GM10248 (cell line): Measurements from ENCODE around the gene AAMDC.

Source experiments
- CTCF ChIA-PET: fragments of 300-600 bp; sonication (Branson Sonifier 250); formaldehyde crosslinking; extraction: SDS; loops from one replicate; lab custom pipeline; 2021; ENCODE audit warnings: antibody characterized with exemption; lab: Yijun Ruan, JAX
- POLR2A ChIA-PET: fragments of 350-650 bp; sonication (Branson Sonifier 250); formaldehyde crosslinking; extraction: SDS; loops from one replicate; lab custom pipeline; 2020; ENCODE audit warnings: antibody characterized with exemption; lab: Yijun Ruan, JAX
- DNase-seq: peaks from one replicate; pipeline ENCODE4 v3.0.0; 2012; ENCODE audit errors: extremely low spot score
- TF ChIP-seq, protein P1 (sequence below): IDR thresholded peaks from 2 replicates; pipeline ENCODE4 v1.5.1; 2012; ENCODE audit warnings: mild to moderate bottlenecking, low read depth; ENCODE audit errors: extremely low read depth, missing control alignments, control extremely low read depth

The AAMDC gene

DNA sequence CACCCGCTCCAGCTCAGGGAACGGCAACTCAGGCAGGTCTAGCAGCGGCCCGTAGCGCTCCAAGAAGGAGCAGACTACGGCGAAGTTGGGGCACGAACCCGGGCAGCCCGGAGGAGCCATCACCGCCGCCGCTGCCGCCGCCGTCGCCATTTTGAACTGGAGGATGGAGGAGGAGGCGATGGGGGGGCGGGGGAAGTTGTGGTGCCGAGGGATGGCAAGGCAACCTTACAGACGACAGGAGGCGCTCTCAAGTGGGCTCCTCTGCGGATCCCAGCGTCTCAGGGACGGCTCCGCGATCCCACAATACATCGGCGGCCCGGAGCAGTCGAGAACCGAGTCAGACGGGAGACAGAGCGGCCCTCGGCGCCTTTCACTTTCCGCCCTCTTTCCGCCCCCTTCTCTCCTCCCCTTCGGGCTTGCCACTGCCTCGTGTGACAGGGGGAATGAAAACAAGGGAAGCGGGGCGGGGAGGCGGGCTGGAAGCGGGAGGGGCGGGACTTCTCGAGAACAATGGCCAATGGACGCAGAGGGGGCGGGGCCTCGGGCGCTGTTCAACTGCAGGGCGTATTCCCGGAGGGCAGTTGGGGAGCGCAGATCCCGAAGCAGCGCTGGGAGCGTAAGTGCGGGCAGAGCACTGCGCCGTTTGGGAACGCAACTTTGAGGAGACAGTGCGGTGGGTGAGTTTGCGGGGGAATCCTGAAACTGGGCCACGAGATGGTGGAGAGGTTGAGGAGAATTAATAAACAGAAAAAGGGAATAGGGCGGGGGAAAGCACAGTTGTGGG, at the start of gene AAMDC, which contains the start of gene RSF1:
Gene AAMDC, plus strand, starts transcription at position 580 of the 784 bp plus-strand sequence. CDS start 21,353 bp downstream, outside the sequence.
Gene RSF1, minus strand, starts transcription at position 158 of the 784 bp plus-strand sequence. Its CDS starts 8 bp downstream, at position 150.
- ChIA-PET CTCF (interaction anchor here (2.3 kb wide), 1 partner anchor 20 kb away, joined by 7 read pairs; no protein-coding TSS in a partner anchor), POLR2A (no interaction called here)
- peak; percentile 96 for DNase-seq
- TF ChIP-seq, protein P1, sequence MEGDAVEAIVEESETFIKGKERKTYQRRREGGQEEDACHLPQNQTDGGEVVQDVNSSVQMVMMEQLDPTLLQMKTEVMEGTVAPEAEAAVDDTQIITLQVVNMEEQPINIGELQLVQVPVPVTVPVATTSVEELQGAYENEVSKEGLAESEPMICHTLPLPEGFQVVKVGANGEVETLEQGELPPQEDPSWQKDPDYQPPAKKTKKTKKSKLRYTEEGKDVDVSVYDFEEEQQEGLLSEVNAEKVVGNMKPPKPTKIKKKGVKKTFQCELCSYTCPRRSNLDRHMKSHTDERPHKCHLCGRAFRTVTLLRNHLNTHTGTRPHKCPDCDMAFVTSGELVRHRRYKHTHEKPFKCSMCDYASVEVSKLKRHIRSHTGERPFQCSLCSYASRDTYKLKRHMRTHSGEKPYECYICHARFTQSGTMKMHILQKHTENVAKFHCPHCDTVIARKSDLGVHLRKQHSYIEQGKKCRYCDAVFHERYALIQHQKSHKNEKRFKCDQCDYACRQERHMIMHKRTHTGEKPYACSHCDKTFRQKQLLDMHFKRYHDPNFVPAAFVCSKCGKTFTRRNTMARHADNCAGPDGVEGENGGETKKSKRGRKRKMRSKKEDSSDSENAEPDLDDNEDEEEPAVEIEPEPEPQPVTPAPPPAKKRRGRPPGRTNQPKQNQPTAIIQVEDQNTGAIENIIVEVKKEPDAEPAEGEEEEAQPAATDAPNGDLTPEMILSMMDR = peak; percentile 68

DNA sequence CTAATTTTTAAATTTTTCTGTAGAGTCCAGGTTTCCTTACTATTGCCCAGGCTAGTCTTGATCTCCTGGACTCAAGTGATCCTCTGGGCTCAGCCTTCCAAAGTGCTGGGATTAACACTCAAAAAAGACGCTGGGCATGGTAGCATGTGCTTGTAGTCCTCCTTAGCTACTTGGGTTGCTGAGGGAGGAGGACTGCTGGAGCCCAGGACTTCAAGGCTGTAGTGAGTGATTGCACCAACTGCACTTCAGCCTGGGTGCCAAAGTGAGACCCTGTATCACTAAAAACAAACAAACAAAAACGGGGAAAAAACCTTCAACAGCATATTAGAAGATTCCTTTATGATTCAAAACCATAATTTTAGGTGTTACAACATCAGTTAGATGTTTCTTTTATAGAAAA, 45.0 kb upstream of the AAMDC start:
- CTCF ChIA-PET = interaction anchor here (0.7 to 1.8 kb wide), 6 partner anchors 8 to 270 kb away, joined by 3 to 13 read pairs (median 4); partner anchors contain the start of gene INTS4
- no peak for DNase-seq
- TF ChIP-seq, protein P1 = no peak
- POLR2A ChIA-PET = no interaction called here

DNA sequence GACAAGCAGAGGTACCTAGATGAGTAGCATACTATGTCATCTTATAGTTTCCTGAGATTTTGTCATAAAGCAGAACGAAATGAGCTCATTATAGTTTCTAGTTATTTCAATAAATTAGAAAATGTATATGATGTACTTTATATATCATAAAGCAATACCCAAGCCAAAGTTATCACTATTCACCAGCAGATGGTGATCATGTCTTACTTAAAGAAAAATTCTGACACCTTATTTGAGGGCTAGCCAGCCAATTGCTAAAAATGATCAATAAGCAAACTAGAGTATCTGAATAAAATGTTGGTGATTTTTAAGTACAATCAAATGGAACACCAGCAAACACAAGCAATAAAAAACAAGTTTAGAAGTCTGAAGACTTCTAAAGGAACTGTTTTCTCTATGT, 44.5 kb upstream of the AAMDC start:
- TF ChIP-seq, protein P1 = no peak
- CTCF ChIA-PET = interaction anchor here (0.7 to 1.8 kb wide), 6 partner anchors 8 to 269 kb away, joined by 3 to 13 read pairs (median 4); partner anchors contain the start of gene INTS4
- POLR2A ChIA-PET = no interaction called here

DNA sequence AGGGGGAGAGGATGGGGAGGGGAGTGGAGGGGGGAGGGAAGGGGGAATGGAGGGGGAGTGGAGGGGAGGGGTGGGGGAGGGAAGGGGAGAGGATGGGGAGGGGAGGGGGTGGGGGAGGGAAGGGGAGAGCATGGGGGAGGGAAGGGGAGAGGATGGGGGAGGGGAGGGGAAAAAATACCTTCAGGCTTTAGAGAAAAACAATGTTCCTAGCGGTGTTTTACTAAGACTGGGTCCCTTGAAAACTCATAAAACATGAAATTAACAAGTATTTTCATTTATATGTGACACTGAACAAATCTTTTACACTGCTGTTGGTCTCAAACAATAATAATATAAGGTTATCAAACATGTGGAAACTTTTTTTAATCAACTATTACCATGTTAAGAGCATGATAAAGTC, 42.8 kb upstream of the AAMDC start:
- ChIA-PET CTCF (interaction anchor here (0.9 to 2.7 kb wide), 2 partner anchors 9 to 221 kb away, joined by 3 to 8 read pairs; no protein-coding TSS in a partner anchor), POLR2A (no interaction called here)
- TF ChIP-seq, protein P1 = no peak
- DNase-seq = no peak

More for the DNA sequence above, 44.5 kb upstream of the AAMDC start:
- DNase-seq = no peak

DNA sequence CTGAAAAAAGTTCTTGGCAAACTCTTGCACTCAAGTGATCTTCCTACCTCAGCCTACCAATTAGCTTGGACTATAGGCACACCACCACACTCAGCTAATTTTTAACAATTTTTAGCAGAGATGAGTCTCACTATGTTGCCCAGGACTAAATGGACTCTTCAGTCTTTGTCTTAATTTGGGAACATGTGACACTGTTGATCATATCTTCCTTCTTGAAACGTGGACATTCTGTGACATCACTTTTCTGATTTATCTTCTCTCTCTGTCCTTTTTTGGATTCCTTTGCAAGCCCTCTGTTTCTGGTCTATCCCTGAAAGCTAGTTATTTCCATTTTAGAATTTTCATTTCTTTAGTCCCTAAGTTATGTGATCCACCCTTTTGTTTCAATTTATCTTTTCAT, 42.4 kb upstream of the AAMDC start:
- no peak for DNase-seq
- POLR2A ChIA-PET = no interaction called here

DNA sequence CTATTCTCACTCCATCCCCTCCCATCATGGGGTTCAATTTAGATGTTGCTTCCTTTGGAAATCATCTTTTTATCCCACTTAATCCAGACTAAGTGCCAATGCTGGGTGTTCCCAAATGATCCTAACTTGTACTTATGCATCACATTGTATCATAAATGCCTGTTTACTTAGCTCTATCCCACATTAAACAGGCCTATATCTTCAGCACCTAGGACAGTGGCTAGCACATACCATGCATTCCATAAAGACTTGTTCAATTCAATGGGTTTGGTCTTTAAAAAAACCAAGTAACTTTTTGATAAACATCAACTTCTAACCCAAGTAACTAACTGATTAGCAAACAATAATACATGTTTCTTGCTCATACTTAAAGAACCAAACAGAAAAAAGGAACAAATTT, 41.0 kb upstream of the AAMDC start:
- CTCF ChIA-PET = no interaction called here
- TF ChIP-seq, protein P1 = no peak
- no peak for DNase-seq
- POLR2A ChIA-PET = no interaction called here

More for the DNA sequence above, 42.4 kb upstream of the AAMDC start:
- CTCF ChIA-PET = interaction anchor here (0.9 to 2.7 kb wide), 2 partner anchors 10 to 221 kb away, joined by 3 to 8 read pairs; no protein-coding TSS in a partner anchor
- TF ChIP-seq, protein P1 = no peak
